T follicular helper cell (primary cell): Measurements from ENCODE around the gene PTGS2.

Source experiments
- DNase-seq: peaks from one replicate; pipeline ENCODE4 v3.0.0-alpha.2; 2020; ENCODE audit warnings: low read depth
- total RNA-seq, 2 experiments: gene quantifications; one replicate each; lab custom pipeline; 2026; lab: John Stamatoyannopoulos, UW

PTGS2 gene
- total RNA-seq, result 0.06 to 0.56 reads per million in 2 experiments

GRCh38 chr1:186680245-186681061, at the start of gene PTGS2:
PTGS2 (minus strand) TSS chr1:186680423; CDS start chr1:186680290, 133 bp downstream.
- no peak for DNase-seq

- no peak for DNase-seq
Measured at GRCh38 chr1:186722711-186723309, 42.6 kb upstream of the PTGS2 start.

DNA sequence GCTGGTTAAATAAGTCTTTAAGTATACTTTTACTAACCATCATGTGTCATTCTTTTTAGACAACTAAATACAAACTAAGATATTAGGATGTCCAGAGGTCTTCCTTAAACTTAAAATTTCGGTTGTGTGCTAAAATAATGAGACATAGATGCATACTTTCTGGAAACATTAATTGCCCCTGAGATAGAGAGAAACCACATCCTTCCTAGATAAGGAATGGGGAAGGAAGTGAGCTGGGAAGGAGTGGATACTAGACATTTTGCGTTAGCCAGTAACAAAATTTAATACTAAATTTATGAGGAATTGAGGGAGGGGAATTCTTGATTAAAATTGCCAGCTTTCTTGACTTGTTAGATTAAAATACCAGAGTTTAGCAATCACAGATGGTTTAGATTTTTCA, 37.1 kb upstream of the PTGS2 start:
- no peak for DNase-seq

- no peak for DNase-seq
Measured at GRCh38 chr1:186715887-186716809, 35.9 kb upstream of the PTGS2 start.

- DNase-seq, result no peak
Measured at GRCh38 chr1:186710696-186711095, 30.5 kb upstream of the PTGS2 start.

DNA sequence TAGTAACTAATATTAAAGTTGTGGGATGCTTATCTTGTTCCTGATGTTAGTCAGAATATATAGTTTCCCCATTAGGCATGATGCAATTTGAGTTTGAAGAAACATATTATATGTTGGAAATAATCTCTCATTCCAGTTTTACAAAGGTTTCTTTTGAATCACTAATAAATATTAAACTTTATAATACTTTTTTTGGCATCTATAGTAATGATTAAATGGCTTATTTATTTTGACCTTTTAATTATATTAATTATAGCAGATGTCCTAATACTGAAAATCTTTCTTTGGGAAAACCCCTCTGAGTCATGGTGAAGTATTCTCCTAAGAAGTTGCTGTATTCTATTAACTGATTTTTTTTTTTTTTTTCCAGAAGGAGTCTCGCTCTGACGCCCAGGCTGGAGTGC, 28.5 kb upstream of the PTGS2 start:
- no peak for DNase-seq

DNA sequence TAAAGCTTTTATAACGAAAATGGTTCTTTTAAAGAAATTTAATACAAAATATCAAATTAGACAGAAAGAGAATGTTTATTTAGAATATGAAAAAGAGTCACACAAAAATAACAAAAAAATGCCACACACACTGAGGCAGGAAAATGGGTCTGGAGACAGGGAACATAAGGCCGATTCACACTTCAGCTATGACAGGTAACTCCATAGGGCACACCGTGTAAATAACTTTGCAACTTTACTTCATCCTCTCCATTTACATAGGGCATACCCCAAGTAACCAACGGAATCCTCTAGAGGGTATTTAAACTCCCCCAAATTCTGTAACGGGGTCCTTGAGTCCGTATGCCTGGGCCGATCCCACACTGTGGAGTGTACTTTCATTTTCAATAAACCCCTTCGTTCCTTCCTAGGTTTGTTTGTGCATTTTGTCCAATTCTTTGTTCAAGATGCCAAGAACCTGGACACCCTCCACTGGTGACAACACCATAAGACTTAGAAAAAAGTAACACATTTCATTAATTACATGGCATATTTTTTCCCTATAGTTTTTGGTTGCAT, 23.1 kb upstream of the PTGS2 start:
- DNase-seq, result no peak

GRCh38 chr1:186700722-186701121, 20.5 kb upstream of the PTGS2 start:
- DNase-seq, result no peak

GRCh38 chr1:186699519-186699918, 19.3 kb upstream of the PTGS2 start:
- DNase-seq, result no peak

GRCh38 chr1:186689907-186690306, 9.7 kb upstream of the PTGS2 start:
- no peak for DNase-seq

DNA sequence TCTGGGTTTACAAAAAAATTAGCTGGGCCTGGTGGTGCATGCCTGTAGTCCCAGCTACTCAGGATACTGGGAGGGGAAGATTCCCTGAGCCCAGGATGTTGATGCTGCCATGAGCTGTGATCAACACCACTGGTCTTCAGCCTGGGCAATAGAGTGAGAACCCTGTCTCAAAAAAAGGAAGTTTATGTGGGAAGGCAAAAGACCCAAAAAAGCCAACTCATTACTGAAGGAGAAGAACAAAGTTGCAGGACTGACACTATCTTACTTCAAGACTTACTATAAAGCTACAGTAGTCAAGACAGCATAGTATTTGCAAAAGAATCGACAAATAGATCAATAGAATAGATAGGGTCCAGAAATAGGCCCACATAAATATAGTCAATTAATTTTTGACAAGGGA, 9.2 kb upstream of the PTGS2 start:
- DNase-seq, result no peak

DNA sequence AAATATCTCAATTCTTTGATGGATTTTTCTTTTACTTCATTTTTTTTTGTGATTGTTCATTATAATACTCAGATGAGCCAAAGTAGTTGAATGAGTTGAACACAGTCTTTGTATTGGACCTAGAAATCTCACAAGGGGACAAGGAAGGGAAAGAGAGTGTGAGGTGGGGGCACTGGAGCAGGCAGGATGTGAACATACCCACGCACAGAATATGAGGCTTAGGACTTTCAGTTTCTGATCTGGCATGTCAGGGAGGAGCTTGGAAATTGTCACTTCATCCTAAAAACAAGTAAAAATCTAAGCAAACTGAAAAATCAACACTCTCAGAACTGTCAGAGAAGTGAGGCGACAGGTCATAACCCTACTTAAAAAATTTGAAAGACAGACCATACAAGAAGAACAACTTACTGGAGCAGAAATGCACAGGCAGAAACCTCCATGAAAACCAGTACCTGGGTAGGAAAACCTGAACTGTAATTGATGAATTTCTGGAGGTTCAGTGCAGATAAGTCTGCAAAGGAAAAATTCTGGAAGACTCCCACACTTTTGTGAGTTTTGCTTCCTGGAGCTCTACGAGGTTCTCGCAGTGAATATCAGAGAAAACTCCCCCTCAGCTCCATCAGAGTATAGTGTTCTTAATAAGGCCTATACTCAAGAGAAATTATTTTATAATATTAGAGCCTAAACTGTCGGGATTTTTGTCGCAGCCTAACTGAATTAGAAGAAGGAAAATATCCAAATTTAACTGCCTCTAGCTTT, 3.6 kb upstream of the PTGS2 start:
- no peak for DNase-seq

DNA sequence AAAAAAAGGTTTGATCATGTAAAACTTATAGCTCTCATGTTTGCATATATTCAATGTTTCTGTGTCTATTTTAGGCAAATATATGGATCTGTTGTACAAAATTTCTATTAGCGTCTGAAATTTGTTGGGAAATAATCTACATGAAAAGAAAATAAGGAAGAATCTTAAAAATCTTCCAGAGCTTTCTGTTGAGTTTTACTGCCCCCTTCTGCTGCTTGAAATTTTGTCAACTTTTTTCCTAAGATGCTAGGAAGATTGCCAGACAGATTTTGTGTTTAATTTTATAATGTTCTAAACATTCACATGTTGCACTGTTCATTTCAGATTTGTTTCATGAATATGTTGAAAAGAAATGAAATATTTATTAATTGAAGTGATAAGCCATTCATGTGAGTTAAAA, 2.5 kb upstream of the PTGS2 start:
- DNase-seq, result no peak

- no peak for DNase-seq
Measured at GRCh38 chr1:186681801-186682200, 1.6 kb upstream of the PTGS2 start.

- DNase-seq, result no peak
Measured at GRCh38 chr1:186681121-186681520, 898 bp upstream of the PTGS2 start.

DNA sequence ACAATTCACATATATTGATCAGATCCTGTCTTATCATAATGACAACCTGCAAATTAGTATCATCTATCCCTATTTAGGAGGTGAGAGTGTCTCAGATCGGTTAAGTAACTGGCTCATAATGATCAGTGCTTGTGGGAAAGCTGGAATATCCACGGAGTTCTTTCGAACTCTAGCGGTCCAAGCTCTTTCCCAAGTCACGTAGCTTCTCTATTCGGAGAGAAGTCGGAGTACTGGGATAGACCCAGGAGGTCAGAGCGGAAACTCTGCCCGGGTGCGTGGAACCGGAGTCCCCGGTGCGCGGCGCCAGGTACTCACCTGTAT, 339 bp downstream of the PTGS2 start:
- DNase-seq, result no peak

GRCh38 chr1:186678155-186678554, 2.1 kb downstream of the PTGS2 start:
- no peak for DNase-seq

DNA sequence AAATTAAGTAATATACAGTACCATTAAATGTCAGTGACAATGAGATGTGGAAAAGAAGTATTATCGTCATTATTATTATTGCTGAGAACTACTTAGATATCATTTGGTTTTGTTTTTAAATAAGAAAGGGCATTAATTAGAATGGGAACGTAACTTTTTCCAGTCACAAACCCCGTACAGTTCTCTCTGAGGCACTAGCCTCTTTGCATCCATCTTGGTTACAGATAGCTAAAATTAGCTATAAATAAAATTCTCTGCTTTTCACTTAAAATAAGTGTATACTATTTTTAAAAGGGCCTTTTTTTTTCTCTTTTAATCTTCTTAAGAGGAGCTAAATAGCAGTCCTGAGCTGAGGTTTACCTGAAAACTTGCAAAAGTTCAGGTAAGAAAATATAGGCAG, 7.6 kb downstream of the PTGS2 start:
- DNase-seq, result no peak

DNA sequence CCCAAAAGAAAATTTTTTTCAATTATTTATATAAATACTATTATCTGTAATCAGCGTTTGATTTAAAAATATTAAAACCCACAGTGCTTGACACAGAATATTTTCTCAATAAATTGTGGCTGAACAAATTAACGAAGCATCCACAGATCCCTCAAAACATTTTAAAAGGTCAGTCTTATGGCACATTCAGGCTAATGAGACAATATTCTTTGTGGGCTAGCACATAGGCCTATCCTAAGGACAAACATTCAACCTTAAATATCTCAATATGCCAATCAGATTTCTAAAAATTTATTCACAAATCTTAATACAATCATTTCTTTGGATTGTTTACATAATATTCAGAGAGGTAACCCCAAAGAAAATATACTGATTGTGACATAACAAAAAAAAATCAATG, 8.1 kb downstream of the PTGS2 start:
- DNase-seq, result no peak

GRCh38 chr1:186671136-186671825, 8.9 kb downstream of the PTGS2 start:
- DNase-seq, result no peak
